Fibroblast of pulmonary artery (primary cell): ENCODE results near the gene TK2.

Experiments
- DNase-seq: peaks from one replicate; pipeline ENCODE4 v3.0.0-alpha.2; 2010; ENCODE audit warnings: low read depth
- H3K4me3 ChIP-seq: replicated peaks from 2 replicates; pipeline ENCODE4 v1.5.1; 2011; ENCODE audit warnings: low read depth, mild to moderate bottlenecking, control low read depth, low read length, moderate library complexity
- CTCF ChIP-seq: IDR thresholded peaks from 2 replicates; pipeline ENCODE4 v1.5.1; 2011; ENCODE audit warnings: mild to moderate bottlenecking, control low read depth, low read length, inconsistent platforms; ENCODE audit errors: missing control alignments

TK2 gene

DNA sequence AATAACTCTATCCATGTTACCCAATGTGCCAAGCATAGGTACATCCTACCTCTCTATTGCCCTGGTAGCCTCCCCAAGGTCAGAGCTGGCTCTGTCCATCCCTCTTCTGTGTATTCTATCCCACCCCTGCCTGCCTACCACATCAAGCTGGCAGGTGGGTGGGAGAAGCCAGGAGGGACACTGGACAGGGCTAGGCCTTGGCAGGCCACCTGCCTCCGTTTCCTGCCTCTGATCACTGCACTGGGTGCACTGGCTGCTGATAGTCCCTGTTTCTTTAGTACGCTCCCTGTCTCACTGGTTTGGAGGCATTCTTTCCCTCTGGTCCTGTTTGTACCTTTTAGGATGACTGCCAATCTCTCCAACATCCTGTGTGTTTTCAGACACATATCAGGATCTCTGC is 12.7 kb downstream of the TK2 start:
- no peak for TF ChIP-seq CTCF
- no peak overlapping the region for H3K4me3 ChIP-seq
- no peak for DNase-seq

DNA sequence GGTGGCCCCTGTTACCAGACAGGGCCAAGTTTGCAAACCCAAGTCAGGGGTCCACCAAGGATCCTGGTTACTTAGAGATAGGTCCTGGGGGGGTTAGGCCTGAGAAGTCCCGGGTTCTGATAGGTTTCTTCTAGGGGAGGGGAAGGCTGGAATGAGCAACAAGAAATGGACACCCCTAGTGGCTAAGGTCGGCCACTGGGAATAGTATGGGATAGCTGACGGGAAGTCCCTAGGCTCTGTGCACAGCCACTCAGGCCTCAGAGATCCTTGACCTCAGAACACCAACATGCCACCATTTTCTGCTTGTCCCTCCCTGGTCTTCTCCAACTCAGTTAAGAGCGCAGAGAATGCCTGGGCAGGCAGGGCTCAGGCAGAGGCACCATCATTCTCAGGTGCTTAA is 13.4 kb downstream of the TK2 start:
- DNase-seq, result no peak
- H3K4me3 ChIP-seq, result no peak overlapping the region
- TF ChIP-seq CTCF, result no peak

- DNase-seq, result no peak
- TF ChIP-seq CTCF, result no peak
- no peak overlapping the region for H3K4me3 ChIP-seq
Measured at GRCh38 chr16:66534376-66534799, 15.5 kb downstream of the TK2 start.

DNA sequence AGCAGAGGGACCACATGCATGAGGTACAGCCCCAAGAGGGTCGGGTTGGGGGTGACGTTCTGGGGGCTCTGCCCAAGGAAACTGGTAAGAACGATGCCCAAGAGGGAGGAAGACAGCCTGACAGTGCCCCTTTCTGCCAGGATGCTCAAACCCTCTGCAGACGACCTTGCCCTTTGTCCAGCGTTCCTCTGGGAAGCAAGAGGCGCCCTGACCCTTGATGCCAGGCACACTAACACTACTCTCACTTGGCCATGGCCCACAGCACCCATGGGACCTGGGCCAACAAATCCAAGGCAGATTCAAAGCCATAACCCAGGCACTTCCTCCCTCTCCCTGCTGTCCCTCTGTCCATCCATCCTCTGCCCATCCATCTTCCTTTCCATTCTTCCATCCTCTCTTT is 20.4 kb downstream of the TK2 start:
- no peak for DNase-seq
- no peak for TF ChIP-seq CTCF
- H3K4me3 ChIP-seq, result no peak overlapping the region

DNA sequence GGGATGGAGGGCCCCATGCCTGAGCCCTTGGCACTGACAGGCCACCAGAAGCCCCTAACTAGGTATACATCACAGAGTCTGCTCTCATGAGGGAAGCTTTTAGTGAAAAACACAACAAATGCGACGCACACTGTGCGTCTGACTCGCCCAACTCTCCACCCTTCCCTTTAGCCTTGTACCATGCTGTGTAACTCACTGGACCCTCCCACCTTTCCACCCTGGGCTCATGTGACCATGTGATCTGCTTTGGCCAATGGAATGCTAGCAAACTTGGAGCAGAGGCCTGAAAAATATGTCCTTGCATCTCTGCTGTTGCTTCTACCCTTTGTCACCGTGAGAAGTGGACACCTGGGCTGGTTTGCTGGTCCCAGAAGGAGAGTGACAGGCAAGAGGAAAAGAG is 21.6 kb downstream of the TK2 start:
- TF ChIP-seq CTCF, result no peak
- DNase-seq, result no peak
- H3K4me3 ChIP-seq, result no peak overlapping the region

DNA sequence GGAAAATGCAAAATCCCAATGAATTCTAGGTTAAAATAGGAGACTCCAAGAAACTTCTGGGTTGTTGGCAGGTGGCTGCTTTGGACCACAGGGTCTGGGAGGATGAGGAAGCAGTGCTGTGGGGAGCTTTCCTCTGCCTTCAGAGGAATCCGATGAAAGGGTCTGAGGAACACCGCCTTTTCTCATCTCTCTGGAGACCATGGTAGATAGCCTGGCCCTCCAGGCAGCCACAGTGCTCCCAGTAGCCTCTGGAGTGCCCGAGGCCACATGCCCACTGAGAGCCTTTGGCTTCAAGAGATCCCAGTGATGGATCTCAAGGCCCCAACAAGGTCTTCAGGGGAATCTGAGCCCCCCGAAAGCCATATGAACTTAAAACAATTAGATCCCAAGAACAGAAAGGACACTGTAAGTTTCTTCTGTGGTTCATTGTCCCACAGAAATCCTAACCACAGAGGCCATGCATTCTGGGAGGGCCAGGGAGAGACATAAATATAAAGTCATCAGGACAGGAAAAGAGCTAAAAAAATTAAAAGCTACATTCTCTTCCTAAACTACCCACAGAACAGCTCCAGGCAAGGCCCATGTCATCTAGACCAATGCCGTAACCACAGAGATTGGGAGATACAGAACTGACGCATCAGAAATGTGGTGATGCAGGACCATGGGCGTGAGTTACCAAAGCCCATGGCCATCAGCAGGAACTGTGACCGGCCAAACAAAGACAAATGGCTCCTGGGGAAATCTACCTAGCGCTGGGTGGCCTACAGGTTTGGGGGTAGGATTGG is 24.3 kb downstream of the TK2 start:
- DNase-seq, result no peak
- TF ChIP-seq CTCF, result no peak
- no peak overlapping the region for H3K4me3 ChIP-seq

- no peak for TF ChIP-seq CTCF
- no peak for DNase-seq
- H3K4me3 ChIP-seq, result no peak overlapping the region
Measured at GRCh38 chr16:66524601-66525164, 25.2 kb downstream of the TK2 start.
